Measurements from ENCODE around the gene MOB1B.

GRCh38 chr4:70943114-70943513, 40.9 kb downstream of the MOB1B start:
- TF ChIP-seq PKNOX1 (IDR thresholded peaks at IDR 0.05), result no peak
- no peak for TF ChIP-seq FOXK2 (IDR thresholded peaks at IDR 0.05)
- TF ChIP-seq TARDBP (IDR thresholded peaks at IDR 0.05), result no peak
- TF ChIP-seq NFRKB (IDR thresholded peaks at IDR 0.05), result no peak
- TF ChIP-seq BHLHE40 (IDR thresholded peaks at IDR 0.05; ENCODE audit: borderline replicate concordance), result no peak
- no peak for TF ChIP-seq SUZ12 (IDR thresholded peaks at IDR 0.05)
- TF ChIP-seq ELF4 (IDR thresholded peaks at IDR 0.05), result no peak
- no peak for TF ChIP-seq FOXM1 (IDR thresholded peaks at IDR 0.05; ENCODE audit: borderline replicate concordance)
- no peak for TF ChIP-seq SP1 (IDR thresholded peaks at IDR 0.05)
- no peak for TF ChIP-seq LEF1 (IDR thresholded peaks at IDR 0.05; ENCODE audit: borderline replicate concordance)
- TF ChIP-seq L3MBTL2 (conservative IDR thresholded peaks at IDR 0.05), result no peak
- TF ChIP-seq ZNF384 (IDR thresholded peaks at IDR 0.05), result no peak
- TF ChIP-seq ARNT (IDR thresholded peaks at IDR 0.05), result no peak
- no peak for TF ChIP-seq HDGF (IDR thresholded peaks at IDR 0.05; ENCODE audit: borderline replicate concordance)

All from HEK293T (cell line).